ENCODE measurements around the gene PLEKHA6.

PLEKHA6 gene

GRCh38 chr1:204377800-204378668 is 18.3 kb upstream of the PLEKHA6 start:
- no peak for DNase-seq

- no peak for DNase-seq
Observed at GRCh38 chr1:204376919-204377799, 17.4 kb upstream of the PLEKHA6 start.

- no peak for DNase-seq
Observed at GRCh38 chr1:204376465-204376864, 16.7 kb upstream of the PLEKHA6 start.

- no peak for DNase-seq
Observed at GRCh38 chr1:204373911-204374310, 14.2 kb upstream of the PLEKHA6 start.

GRCh38 chr1:204370176-204370575 is 10.4 kb upstream of the PLEKHA6 start:
- no peak for DNase-seq

GRCh38 chr1:204368996-204369726 is 9.4 kb upstream of the PLEKHA6 start:
- DNase-seq = no peak

- DNase-seq = no peak
Observed at GRCh38 chr1:204367956-204368355, 8.2 kb upstream of the PLEKHA6 start.

- DNase-seq = no peak
Observed at GRCh38 chr1:204367193-204367858, 7.6 kb upstream of the PLEKHA6 start.

- DNase-seq = no peak
Observed at GRCh38 chr1:204366759-204367158, 7.0 kb upstream of the PLEKHA6 start.

GRCh38 chr1:204363335-204364114 is 3.8 kb upstream of the PLEKHA6 start:
- peak; percentile 80 for DNase-seq

- no peak for DNase-seq
Observed at GRCh38 chr1:204362984-204363334, 3.2 kb upstream of the PLEKHA6 start.

GRCh38 chr1:204361781-204362180 is 2.1 kb upstream of the PLEKHA6 start:
- DNase-seq = no peak

GRCh38 chr1:204361341-204361771 is 1.6 kb upstream of the PLEKHA6 start:
- DNase-seq = no peak

- no peak for DNase-seq
Observed at GRCh38 chr1:204360314-204360713, 585 bp upstream of the PLEKHA6 start.

GRCh38 chr1:204359131-204359473 is 627 bp downstream of the PLEKHA6 start:
- no peak for DNase-seq

GRCh38 chr1:204358605-204359004 is 1.1 kb downstream of the PLEKHA6 start:
- no peak for DNase-seq

- DNase-seq = no peak
Observed at GRCh38 chr1:204357551-204358490, 1.9 kb downstream of the PLEKHA6 start.

GRCh38 chr1:204356997-204357396 is 2.7 kb downstream of the PLEKHA6 start:
- DNase-seq = no peak

GRCh38 chr1:204355913-204356312 is 3.8 kb downstream of the PLEKHA6 start:
- no peak for DNase-seq

GRCh38 chr1:204354579-204354978 is 5.2 kb downstream of the PLEKHA6 start:
- DNase-seq = no peak
